HCT116 (cell line): Measurements from ENCODE around the gene FBXO34. TPM values are rescaled to one million over a fixed set of nuclear protein-coding genes. Genes with fewer than 3 reads are reported as not detected.

Experiments
- ATAC-seq: fragments of 200-7000 bp; cut with Tn5 transposase; 2 replicates; pipeline ENCODE4 v1.9.1; 2020; ENCODE audit warnings: mild to moderate bottlenecking, moderate library complexity
- BruUV-seq: library from RNA; stranded (reverse); fragments of 400-500 nt; replicated peaks from 2 replicates; lab custom pipeline; 2021; lab: Mats Ljungman, UMichigan
- CTCF ChIA-PET: fragments of 300-600 bp; sonication (Branson Sonifier 250); formaldehyde crosslinking; loops from one replicate; lab custom pipeline; 2021; ENCODE audit warnings: antibody characterized with exemption; lab: Charles Lee
- POLR2A ChIA-PET: fragments of 300-600, 350-600 bp; sonication (Branson Sonifier 250); formaldehyde crosslinking; loops from one replicate; lab custom pipeline; 2021; ENCODE audit warnings: antibody characterized with exemption; lab: Charles Lee
- RAD21 ChIA-PET, 2 experiments: fragments of 300-600 bp; sonication (Branson Sonifier 250); formaldehyde crosslinking; loops; one replicate each; lab custom pipeline; 2023; ENCODE audit warnings: low total read pairs in 2 of 2; ENCODE audit not compliant: uncharacterized antibody in 2 of 2, unreplicated experiment in 2 of 2, low non-redundant PET in 1 of 2; lab: Charles Lee
- DNase-seq: peaks from one replicate; pipeline ENCODE4 v3.0.0-alpha.2; 2010; ENCODE audit warnings: low read depth, low spot score
- H2AFZ ChIP-seq: fragments of 200-600 bp; shearing (Covaris generic), sonication (generic); 2 replicates; pipeline ENCODE4 v1.6.1; 2017; ENCODE audit warnings: low read depth, mixed run types, mixed read lengths, antibody characterized with exemption, low read length; ENCODE audit not compliant: poor library complexity, severe bottlenecking
- H3K27ac ChIP-seq: 2 replicates; pipeline ENCODE4 v1.5.1; 2012; ENCODE audit warnings: low read depth, low read length
- H3K27me3 ChIP-seq: fragments of 200-600 bp; sonication (generic); 2 replicates; pipeline ENCODE4 v1.6.1; 2016; ENCODE audit warnings: mixed run types, low read length, mixed read lengths; ENCODE audit not compliant: insufficient read depth
- H3K36me3 ChIP-seq, 2 experiments: fragments of 200-500 bp in 1 of 2; fragments of 200-600 bp in 1 of 2; sonication (Bioruptor generic) in 1 of 2; sonication (generic) in 1 of 2; 2 replicates each; pipeline versions ENCODE4 v1.5.1 to v1.6.1; 2014 to 2016; ENCODE audit warnings: low read length in 2 of 2, inconsistent platforms in 1 of 2, mixed read lengths in 1 of 2, mixed run types in 1 of 2; ENCODE audit not compliant: insufficient read depth in 2 of 2, control insufficient read depth in 1 of 2
- H3K4me1 ChIP-seq, 2 experiments: fragments of 200-600 bp in 1 of 2; sonication (generic) in 1 of 2; 2 replicates each; pipeline versions ENCODE4 v1.5.1 to v1.6.1; 2012 to 2017; ENCODE audit warnings: low read length in 2 of 2, inconsistent platforms in 1 of 2, mild to moderate bottlenecking in 1 of 2, mixed read lengths in 1 of 2, mixed run types in 1 of 2, moderate library complexity in 1 of 2; ENCODE audit not compliant: insufficient read depth in 2 of 2, control insufficient read depth in 1 of 2
- H3K4me2 ChIP-seq: fragments of 200-600 bp; sonication (generic); 2 replicates; pipeline ENCODE4 v1.6.1; 2017; ENCODE audit warnings: mixed run types, low read length, mixed read lengths
- H3K4me3 ChIP-seq, 2 experiments: fragments of 200-600 bp in 1 of 2; sonication (generic) in 1 of 2; replicated peaks in 1 of 2; 2 replicates each; pipeline ENCODE4 v1.5.1; 2011 to 2016; ENCODE audit warnings: low read length in 2 of 2, control low read depth in 1 of 2, low read depth in 1 of 2, mild to moderate bottlenecking in 1 of 2, mixed read lengths in 1 of 2, mixed run types in 1 of 2
- H3K79me2 ChIP-seq: fragments of 200-600 bp; sonication (generic); 2 replicates; pipeline ENCODE4 v1.6.1; 2017; ENCODE audit warnings: mild to moderate bottlenecking, mixed run types, low read length, moderate library complexity, mixed read lengths; ENCODE audit not compliant: insufficient read depth
- H3K9ac ChIP-seq: fragments of 200-600 bp; sonication (generic); 2 replicates; pipeline ENCODE4 v1.6.1; 2016; ENCODE audit warnings: low read length, mixed read lengths
- H3K9me2 ChIP-seq: fragments of 200-600 bp; sonication (generic), shearing (Covaris generic); 2 replicates; pipeline ENCODE4 v1.6.1; 2017; ENCODE audit warnings: mixed run types, mild to moderate bottlenecking, moderate library complexity; ENCODE audit not compliant: insufficient read depth
- H3K9me3 ChIP-seq, 2 experiments: fragments of 200-500 bp in 1 of 2; fragments of 200-600 bp in 1 of 2; sonication (Bioruptor generic) in 1 of 2; sonication (generic) in 1 of 2; 2 replicates each; pipeline ENCODE4 v1.6.1; 2014 to 2017; ENCODE audit warnings: low read length in 2 of 2, mixed read lengths in 2 of 2, inconsistent platforms in 1 of 2, low read depth in 1 of 2, mild to moderate bottlenecking in 1 of 2, mixed run types in 1 of 2, moderate library complexity in 1 of 2; ENCODE audit not compliant: control insufficient read depth in 1 of 2, insufficient read depth in 1 of 2
- H4K20me1 ChIP-seq: fragments of 200-600 bp; sonication (generic), shearing (Covaris generic); 2 replicates; pipeline ENCODE4 v1.6.1; 2017; ENCODE audit warnings: mixed run types, mild to moderate bottlenecking, moderate library complexity; ENCODE audit not compliant: insufficient read depth
- CBX3 ChIP-seq: IDR thresholded peaks from 2 replicates; pipeline ENCODE4 v1.6.1; 2012; ENCODE audit warnings: low read depth
- CEBPB ChIP-seq: IDR thresholded peaks from 2 replicates; pipeline ENCODE4 v1.6.1; 2012; ENCODE audit warnings: low read depth
- EGR1 ChIP-seq: IDR thresholded peaks from 2 replicates; pipeline ENCODE4 v1.6.1; 2012; ENCODE audit warnings: low read depth
- ELF1 ChIP-seq: IDR thresholded peaks from 2 replicates; pipeline ENCODE4 v1.6.1; 2012; ENCODE audit warnings: low read depth, borderline replicate concordance
- EZH2 ChIP-seq: fragments of 200-600 bp; sonication (generic); IDR thresholded peaks from 2 replicates; pipeline ENCODE4 v1.6.1; 2017; ENCODE audit warnings: antibody characterized with exemption, mixed run types
- RAD21 ChIP-seq: IDR thresholded peaks from 2 replicates; pipeline ENCODE4 v1.6.1; 2012; ENCODE audit warnings: low read depth, mild to moderate bottlenecking
- SIN3A ChIP-seq: IDR thresholded peaks from 2 replicates; pipeline ENCODE4 v1.6.1; 2012; ENCODE audit warnings: low read depth
- ZNF274 ChIP-seq: fragments of 200-500 bp; sonication (Bioruptor generic); IDR thresholded peaks from 2 replicates; pipeline ENCODE4 v1.6.1; 2014; ENCODE audit warnings: mild to moderate bottlenecking, low read depth, low read length, inconsistent platforms
- intact Hi-C: fragments of 100-400 bp; cut with micrococcal nuclease; formaldehyde crosslinking; loops from 2 replicates; pipeline ENCODE4 v1.10.0; 2022
- total RNA-seq: library from RNA; stranded (reverse); gene quantifications from one replicate; pipeline ENCODE4 v1.2.1, GENCODE V29; 2021; ENCODE audit not compliant: unreplicated experiment
- TF ChIP-seq, protein P1 (sequence below), 3 experiments: fragments of 200-600 bp in 1 of 3; sonication (generic) in 1 of 3; IDR thresholded peaks in 2 of 3; conservative IDR thresholded peaks in 1 of 3; 2 replicates each; pipeline ENCODE4 v1.5.1; 2012 to 2017; ENCODE audit warnings: low read depth in 2 of 3, low read length in 2 of 3, antibody characterized with exemption in 1 of 3, borderline replicate concordance in 1 of 3, control low read depth in 1 of 3, mild to moderate bottlenecking in 1 of 3, mixed read lengths in 1 of 3, mixed run types in 1 of 3, moderate library complexity in 1 of 3; ENCODE audit not compliant: insufficient read depth in 1 of 3
- TF ChIP-seq, protein P2 (sequence below): IDR thresholded peaks from 2 replicates; pipeline ENCODE4 v1.6.1; 2012

FBXO34 gene
- total RNA-seq, 1 experiment from 2014 or later, result 26.9 TPM

- TF ChIP-seq ZNF274, result no peak
- TF ChIP-seq, all 23 proteins: peak for 0
Measured at GRCh38 chr14:55387121-55387520, 115.9 kb downstream of the FBXO34 start (continued).

DNA sequence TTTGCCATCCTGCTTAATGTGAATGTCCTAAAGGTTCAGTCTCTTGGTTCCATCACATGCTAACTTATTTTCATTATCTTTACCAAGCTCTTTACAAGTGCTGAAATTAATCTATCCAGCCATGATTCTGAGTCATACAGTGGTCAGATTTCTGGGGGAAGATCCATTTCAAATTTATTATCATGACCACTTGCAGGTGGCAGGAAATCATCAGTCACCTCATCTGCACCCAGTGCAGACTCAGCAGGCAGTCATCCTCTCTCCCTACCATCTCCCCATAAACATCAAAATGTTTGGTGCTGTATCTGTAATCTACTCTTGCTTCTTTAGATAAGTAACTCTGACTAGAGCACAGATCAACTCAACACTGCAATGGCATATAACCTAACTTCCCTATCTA lies 116.9 kb downstream of the FBXO34 start:
- H3K9ac ChIP-seq, result no peak overlapping the region
- DNase-seq (no peak), ATAC-seq (no peak)
- POLR2A ChIA-PET, result no interaction called here
- H3K27ac ChIP-seq, result no peak overlapping the region
- TF ChIP-seq, protein P1, sequence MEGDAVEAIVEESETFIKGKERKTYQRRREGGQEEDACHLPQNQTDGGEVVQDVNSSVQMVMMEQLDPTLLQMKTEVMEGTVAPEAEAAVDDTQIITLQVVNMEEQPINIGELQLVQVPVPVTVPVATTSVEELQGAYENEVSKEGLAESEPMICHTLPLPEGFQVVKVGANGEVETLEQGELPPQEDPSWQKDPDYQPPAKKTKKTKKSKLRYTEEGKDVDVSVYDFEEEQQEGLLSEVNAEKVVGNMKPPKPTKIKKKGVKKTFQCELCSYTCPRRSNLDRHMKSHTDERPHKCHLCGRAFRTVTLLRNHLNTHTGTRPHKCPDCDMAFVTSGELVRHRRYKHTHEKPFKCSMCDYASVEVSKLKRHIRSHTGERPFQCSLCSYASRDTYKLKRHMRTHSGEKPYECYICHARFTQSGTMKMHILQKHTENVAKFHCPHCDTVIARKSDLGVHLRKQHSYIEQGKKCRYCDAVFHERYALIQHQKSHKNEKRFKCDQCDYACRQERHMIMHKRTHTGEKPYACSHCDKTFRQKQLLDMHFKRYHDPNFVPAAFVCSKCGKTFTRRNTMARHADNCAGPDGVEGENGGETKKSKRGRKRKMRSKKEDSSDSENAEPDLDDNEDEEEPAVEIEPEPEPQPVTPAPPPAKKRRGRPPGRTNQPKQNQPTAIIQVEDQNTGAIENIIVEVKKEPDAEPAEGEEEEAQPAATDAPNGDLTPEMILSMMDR (IDR thresholded peaks at IDR 0.05 in 2 of 3, conservative IDR thresholded peaks at IDR 0.05 in 1 of 3; ENCODE audit: borderline replicate concordance in 1 of 3, insufficient read depth in 1 of 3, low read depth in 2 of 3, low read length in 2 of 3), result no peak
- TF ChIP-seq SIN3A (no peak), EGR1 (no peak)
- H2AFZ ChIP-seq, result no peak overlapping the region
- RAD21 ChIA-PET, result no interaction called here
- H3K4me2 ChIP-seq, result no peak overlapping the region
- no TSS peak for BruUV-seq
- H3K4me1 ChIP-seq, result peaks cover 7 to 27% of the 10 kb centered on the region in 2 experiments
- no peaks in the 10 kb centered on the region for H3K27me3 ChIP-seq
- CTCF ChIA-PET, result no interaction called here
- no peak overlapping the region for H3K4me3 ChIP-seq
- peaks cover 0 to 4% of the 10 kb centered on the region in 2 experiments; a peak in 1 of 4 replicates for H3K36me3 ChIP-seq
- H3K9me3 ChIP-seq, result no peaks in the 10 kb centered on the region
- no peaks in the 10 kb centered on the region for H3K79me2 ChIP-seq
- H3K9me2 ChIP-seq, result no peaks in the 10 kb centered on the region
- H4K20me1 ChIP-seq, result no peaks in the 10 kb centered on the region
- intact Hi-C loops, result no loop called here

DNA sequence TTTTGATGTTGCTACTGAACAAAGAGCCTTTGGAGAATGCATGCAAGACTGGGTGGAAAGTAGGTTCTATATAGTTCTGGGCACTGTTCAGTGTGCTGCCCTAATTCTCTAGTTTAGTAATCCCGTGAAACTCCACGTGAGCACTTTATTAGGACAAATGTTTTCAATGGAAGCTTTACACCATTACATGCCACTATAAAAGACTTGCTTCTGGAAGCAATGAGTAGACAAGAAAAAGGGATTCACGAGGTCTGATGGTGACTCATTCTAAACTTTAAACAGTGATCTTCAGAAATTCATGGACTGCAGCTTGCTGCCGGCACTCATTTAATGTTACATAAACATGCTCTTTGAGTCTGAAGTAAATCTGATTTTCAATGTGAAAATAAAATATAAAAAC lies 118.1 kb downstream of the FBXO34 start:
- RAD21 ChIA-PET, result no interaction called here
- H3K9me2 ChIP-seq, result no peaks in the 10 kb centered on the region
- no peak overlapping the region for H3K27ac ChIP-seq
- DNase-seq (no peak), ATAC-seq (no peak)
- no peak overlapping the region for H3K9ac ChIP-seq
- no peaks in the 10 kb centered on the region for H4K20me1 ChIP-seq
- intact Hi-C loops, result no loop called here
- no peaks in the 10 kb centered on the region for H3K79me2 ChIP-seq
- H3K4me3 ChIP-seq, result no peak overlapping the region
- H2AFZ ChIP-seq, result no peak overlapping the region
- BruUV-seq, result no TSS peak
- no peak for TF ChIP-seq SIN3A
- TF ChIP-seq CEBPB, result no peak
- no peak for TF ChIP-seq EZH2
- TF ChIP-seq RAD21, result no peak
- TF ChIP-seq, protein P2, sequence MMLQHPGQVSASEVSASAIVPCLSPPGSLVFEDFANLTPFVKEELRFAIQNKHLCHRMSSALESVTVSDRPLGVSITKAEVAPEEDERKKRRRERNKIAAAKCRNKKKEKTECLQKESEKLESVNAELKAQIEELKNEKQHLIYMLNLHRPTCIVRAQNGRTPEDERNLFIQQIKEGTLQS, result no peak
- no peak for TF ChIP-seq CBX3
- no peak for TF ChIP-seq ELF1
- CTCF ChIA-PET, result no interaction called here
- H3K9me3 ChIP-seq, result no peaks in the 10 kb centered on the region
- H3K4me1 ChIP-seq, result peaks cover 2 to 19% of the 10 kb centered on the region in 2 experiments; a peak in 3 of 4 replicates
- POLR2A ChIA-PET, result no interaction called here
- peaks cover 0 to 4% of the 10 kb centered on the region in 2 experiments; a peak in 1 of 4 replicates for H3K36me3 ChIP-seq
- H3K27me3 ChIP-seq, result no peaks in the 10 kb centered on the region
- H3K4me2 ChIP-seq, result no peak overlapping the region
